Body of pancreas (tissue), 4 donors: ENCODE data around the gene RNASEH2B.

Experiments used
- CTCF ChIP-seq, 7 experiments: fragments of 450-650 bp in 4 of 7; fragments of 200-600 bp in 3 of 7; sonication (generic) in 3 of 7; IDR thresholded peaks; one replicate each; pipeline ENCODE4 v1.5.1; 2016 to 2019; ENCODE audit warnings: antibody characterized with exemption in 7 of 7
- POLR2A ChIP-seq, 3 donors: fragments of 450-650 bp; IDR thresholded peaks; one replicate each; pipeline ENCODE4 v1.6.1; 2016; ENCODE audit warnings: antibody characterized with exemption in 3 of 3, mild to moderate bottlenecking in 2 of 3

GRCh38 chr13:50905256-50905655 is 4.3 kb upstream of the RNASEH2B start:
- no peak for TF ChIP-seq CTCF (IDR thresholded peaks at IDR 0.05)
- TF ChIP-seq POLR2A (IDR thresholded peaks at IDR 0.05), result no peak
